HepG2 (cell line): ENCODE measurements around the gene MMP24OS. TPM values are rescaled to one million over a fixed set of nuclear protein-coding genes. Genes with fewer than 3 reads are reported as not detected.

Experiments
- CERS6 ChIP-seq: sonication (generic); formaldehyde crosslinking; IDR thresholded peaks from 2 replicates; pipeline ENCODE4 v1.5.0; 2020; ENCODE audit warnings: missing genetic modification reagents
- GTF3A ChIP-seq: sonication (generic); formaldehyde crosslinking; conservative IDR thresholded peaks from 2 replicates; pipeline ENCODE4 v1.4.0; 2020; ENCODE audit warnings: mild to moderate bottlenecking, missing genetic modification reagents
- KAT7 ChIP-seq: IDR thresholded peaks from 2 replicates; pipeline ENCODE4 v1.6.1; 2018; ENCODE audit warnings: borderline replicate concordance, missing compliant biosample characterization
- KLF15 ChIP-seq: sonication (generic); formaldehyde crosslinking; IDR thresholded peaks from 2 replicates; pipeline ENCODE4 v1.8.1; 2023; ENCODE audit warnings: borderline replicate concordance, mild to moderate bottlenecking, inconsistent platforms, missing genetic modification reagents, mixed read lengths
- NCOA2 ChIP-seq: sonication (generic); formaldehyde crosslinking; IDR thresholded peaks from 2 replicates; pipeline ENCODE4 v1.8.0; 2022; ENCODE audit warnings: inconsistent platforms
- NFAT5 ChIP-seq: sonication (generic); formaldehyde crosslinking; IDR thresholded peaks from 2 replicates; pipeline ENCODE4 v1.4.0; 2020; ENCODE audit warnings: missing genetic modification reagents
- RFX3 ChIP-seq: IDR thresholded peaks from 2 replicates; pipeline ENCODE4 v1.6.1; 2016; ENCODE audit warnings: missing biosample characterization, missing genetic modification reagents
- SMARCC2 ChIP-seq: fragments of 450-650 bp; IDR thresholded peaks from 2 replicates; pipeline ENCODE4 v1.6.1; 2017; ENCODE audit warnings: antibody characterized with exemption, mild to moderate bottlenecking
- SNAI1 ChIP-seq: sonication (generic); formaldehyde crosslinking; IDR thresholded peaks from 2 replicates; pipeline ENCODE4 v1.5.0; 2020; ENCODE audit warnings: mild to moderate bottlenecking, missing genetic modification reagents, borderline replicate concordance
- SP140L ChIP-seq: sonication (generic); formaldehyde crosslinking; IDR thresholded peaks from 2 replicates; pipeline ENCODE4 v1.4.0; 2020; ENCODE audit warnings: missing genetic modification reagents, borderline replicate concordance
- ZFAT ChIP-seq: sonication (generic); formaldehyde crosslinking; conservative IDR thresholded peaks from 2 replicates; pipeline ENCODE4 v1.8.1; 2023; ENCODE audit warnings: missing genetic modification reagents, inconsistent platforms
- ZFP1 ChIP-seq: IDR thresholded peaks from 2 replicates; pipeline ENCODE4 v1.6.1; 2016
- ZMAT3 ChIP-seq: sonication (generic); formaldehyde crosslinking; conservative IDR thresholded peaks from 2 replicates; pipeline ENCODE4 v1.7.0; 2021; ENCODE audit warnings: missing genetic modification reagents
- ZNF335 ChIP-seq: sonication (generic); formaldehyde crosslinking; IDR thresholded peaks from 2 replicates; pipeline ENCODE4 v1.4.0; 2020; ENCODE audit warnings: missing genetic modification reagents
- ZNF383 ChIP-seq: sonication (generic); formaldehyde crosslinking; IDR thresholded peaks from 2 replicates; pipeline ENCODE4 v1.4.0; 2020; ENCODE audit warnings: missing genetic modification reagents, mild to moderate bottlenecking, borderline replicate concordance
- ZNF468 ChIP-seq: sonication (generic); formaldehyde crosslinking; IDR thresholded peaks from 2 replicates; pipeline ENCODE4 v1.8.0; 2022; ENCODE audit warnings: mild to moderate bottlenecking, moderate library complexity, missing genetic modification reagents
- ZNF512B ChIP-seq: sonication (generic); formaldehyde crosslinking; IDR thresholded peaks from 2 replicates; pipeline ENCODE4 v1.5.1; 2020; ENCODE audit warnings: missing genetic modification reagents, mild to moderate bottlenecking, borderline replicate concordance
- ZNF530 ChIP-seq: sonication (generic); formaldehyde crosslinking; IDR thresholded peaks from 2 replicates; pipeline ENCODE4 v1.5.0; 2020; ENCODE audit warnings: low read depth, mild to moderate bottlenecking, missing genetic modification reagents
- ZNF782 ChIP-seq: sonication (generic); formaldehyde crosslinking; IDR thresholded peaks from 2 replicates; pipeline ENCODE4 v1.4.0; 2020; ENCODE audit warnings: missing genetic modification reagents, mild to moderate bottlenecking, borderline replicate concordance
- polyA plus RNA-seq, 8 experiments: library from polyadenylated mRNA; depleted of rRNA in 3 of 8; stranded (reverse) in 7 of 8; unstranded in 1 of 8; fragments of >200 nt; fragmentation: Illumina TruSeq in 4 of 8; extraction: Trizol in 4 of 8; gene quantifications; 2 replicates each; pipeline versions ENCODE4 v1.2.1 to v1.2.3, GENCODE V29; 2011 to 2016; ENCODE audit warnings: low read depth in 4 of 8, missing spikeins in 1 of 8, mixed read lengths in 1 of 8; ENCODE audit not compliant: insufficient read depth in 1 of 8
- total RNA-seq, 5 experiments: library from RNA; depleted of rRNA; stranded (reverse); fragments of >200 nt; fragmentation: Illumina TruSeq; extraction: Trizol; gene quantifications; 2 replicates each; pipeline ENCODE4 v1.2.3, GENCODE V29; 2016; ENCODE audit warnings: low read depth in 1 of 5

The MMP24OS gene
- total and polyA plus RNA-seq, 2 of the 13 experiments (the other 11 are each of a cell fraction or from before 2014, with no cell fraction given), result 6.0 to 8.5 TPM

- TF ChIP-seq CERS6 (CRISPR knock-in tag) (0 out of 2 replicates have a peak, but pooled peaks have one; percentile 59), KAT7 (CRISPR knock-in tag) (peak; percentile 97), SNAI1 (peak; percentile 91), ZNF468 (CRISPR knock-in tag) (0 out of 2 replicates have a peak, but pooled peaks have one; percentile 19), NCOA2 (CRISPR knock-in tag) (peak; percentile 77), ZMAT3 (CRISPR knock-in tag) (peak; percentile 96; the same call in 1 of the 2 replicates), ZFP1 (peak; percentile 92), ZNF530 (CRISPR knock-in tag) (0 out of 2 replicates have a peak, but pooled peaks have one; percentile 87), ZNF335 (no peak; the same call in 1 of the 2 replicates), NFAT5 (CRISPR knock-in tag) (peak; percentile 52), RFX3 (CRISPR knock-in tag) (no peak; the same call in 1 of the 2 replicates), KLF15 (CRISPR knock-in tag) (no peak), GTF3A (CRISPR knock-in tag) (no peak; the same call in 1 of the 2 replicates), ZNF512B (0 out of 2 replicates have a peak, but pooled peaks have one; percentile 45), ZFAT (CRISPR knock-in tag) (no peak), ZNF383 (CRISPR knock-in tag) (no peak), SP140L (CRISPR knock-in tag) (peak; percentile 50; the same call in 1 of the 2 replicates), SMARCC2 (peak; percentile 8; the same call in 1 of the 2 replicates), ZNF782 (peak; percentile 97)
These were observed 6.5 kb upstream of the MMP24OS start, which contains the start of gene EIF6 (continued) for GRCh38 chr20:35284267-35284991.
